Peyer's patch (tissue), 4 donors: ENCODE data around the gene PNLIP. TPM values are rescaled to one million over a fixed set of nuclear protein-coding genes. Genes with fewer than 3 reads are reported as not detected.

Experiments
- DNase-seq, 3 donors: peaks; one replicate each; pipeline ENCODE4 v3.0.0-alpha.2; 2017 to 2019
- H3K27ac ChIP-seq, 4 donors: fragments of 200-600 bp; sonication (generic); one replicate each; pipeline ENCODE4 v1.5.1; 2016 to 2019
- H3K27me3 ChIP-seq, 2 donors: fragments of 200-600 bp; sonication (generic); one replicate each; pipeline ENCODE4 v1.5.1; 2019
- H3K36me3 ChIP-seq, 3 donors: fragments of 200-600 bp; sonication (generic); one replicate each; pipeline ENCODE4 v1.5.1; 2016 to 2019
- H3K4me1 ChIP-seq, 4 donors: fragments of 200-600 bp; sonication (generic); one replicate each; pipeline ENCODE4 v1.5.1; 2016 to 2019
- H3K4me3 ChIP-seq, 4 donors: fragments of 200-600 bp; sonication (generic); 1 replicate in 3 of 4; 2 replicates in 1 of 4; pipeline ENCODE4 v1.5.1; 2016 to 2019; ENCODE audit warnings: mild to moderate bottlenecking in 1 of 4
- H3K9me3 ChIP-seq, 4 donors: fragments of 200-600 bp; sonication (generic); one replicate each; pipeline ENCODE4 v1.5.1; 2016 to 2019; ENCODE audit warnings: mild to moderate bottlenecking in 1 of 4
- POLR2A ChIP-seq, 2 donors: fragments of 450-650 bp; IDR thresholded peaks; one replicate each; pipeline ENCODE4 v1.5.1; 2017; ENCODE audit warnings: antibody characterized with exemption in 2 of 2, mild to moderate bottlenecking in 2 of 2, moderate library complexity in 2 of 2
- total RNA-seq, 4 donors: library from RNA; depleted of rRNA; stranded (reverse); fragments of >200 nt; gene quantifications; one replicate each; pipeline ENCODE4 v1.1.0, GENCODE V29; 2016
- TF ChIP-seq, protein P1 (sequence below), 6 experiments: fragments of 450-650 bp in 4 of 6; fragments of 200-600 bp in 2 of 6; sonication (generic) in 1 of 6; IDR thresholded peaks; one replicate each; pipeline ENCODE4 v1.5.1; 2017 to 2019; ENCODE audit warnings: antibody characterized with exemption in 6 of 6, mild to moderate bottlenecking in 3 of 6, moderate library complexity in 1 of 6

PNLIP gene
- total RNA-seq, 4 donors from 2014 or later, result not detected

DNA sequence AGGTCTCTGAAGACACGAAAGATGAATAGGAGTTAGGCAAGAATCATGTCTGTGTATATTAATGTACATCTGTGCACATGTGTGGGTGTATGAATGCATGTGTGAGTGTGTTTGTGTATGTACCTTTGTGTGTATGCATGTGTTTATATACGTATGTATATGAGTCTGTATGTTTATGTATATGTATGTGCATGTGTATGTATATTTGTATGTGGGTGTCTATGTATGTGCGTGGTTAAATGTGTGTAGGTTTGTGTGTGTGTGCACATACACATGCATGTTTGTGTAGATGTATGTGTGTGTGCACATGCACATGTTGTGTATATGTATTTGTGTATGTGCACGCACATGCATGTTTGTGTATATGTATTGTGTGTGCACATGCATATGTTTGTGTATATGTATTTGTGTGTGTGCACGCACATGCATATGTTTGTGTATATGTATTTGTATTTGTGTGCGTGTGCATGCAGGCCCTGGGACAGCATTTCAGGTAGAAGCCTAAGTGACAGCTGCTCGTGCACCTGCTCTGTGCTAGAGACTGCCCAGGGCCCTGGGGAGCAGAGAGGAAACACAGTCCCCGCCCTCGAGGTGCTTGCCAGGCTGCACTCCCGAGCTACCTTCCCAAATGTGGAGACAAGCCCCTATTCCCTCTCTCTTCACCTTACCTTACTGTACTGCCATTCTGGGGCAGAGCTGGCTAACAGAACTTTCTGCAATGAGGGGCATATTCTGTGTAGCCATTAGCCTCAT lies 57.1 kb downstream of the PNLIP start:
- Histone ChIP-seq H3K27ac (no peak overlapping the region), H3K27me3 (no peaks in the 10 kb centered on the region), H3K9me3 (no peaks in the 10 kb centered on the region), H3K4me3 (no peak overlapping the region), H3K36me3 (no peaks in the 10 kb centered on the region), H3K4me1 (no peaks in the 10 kb centered on the region)
- no peak for DNase-seq
- TF ChIP-seq POLR2A (IDR thresholded peaks at IDR 0.05), result no peak
- TF ChIP-seq, protein P1, sequence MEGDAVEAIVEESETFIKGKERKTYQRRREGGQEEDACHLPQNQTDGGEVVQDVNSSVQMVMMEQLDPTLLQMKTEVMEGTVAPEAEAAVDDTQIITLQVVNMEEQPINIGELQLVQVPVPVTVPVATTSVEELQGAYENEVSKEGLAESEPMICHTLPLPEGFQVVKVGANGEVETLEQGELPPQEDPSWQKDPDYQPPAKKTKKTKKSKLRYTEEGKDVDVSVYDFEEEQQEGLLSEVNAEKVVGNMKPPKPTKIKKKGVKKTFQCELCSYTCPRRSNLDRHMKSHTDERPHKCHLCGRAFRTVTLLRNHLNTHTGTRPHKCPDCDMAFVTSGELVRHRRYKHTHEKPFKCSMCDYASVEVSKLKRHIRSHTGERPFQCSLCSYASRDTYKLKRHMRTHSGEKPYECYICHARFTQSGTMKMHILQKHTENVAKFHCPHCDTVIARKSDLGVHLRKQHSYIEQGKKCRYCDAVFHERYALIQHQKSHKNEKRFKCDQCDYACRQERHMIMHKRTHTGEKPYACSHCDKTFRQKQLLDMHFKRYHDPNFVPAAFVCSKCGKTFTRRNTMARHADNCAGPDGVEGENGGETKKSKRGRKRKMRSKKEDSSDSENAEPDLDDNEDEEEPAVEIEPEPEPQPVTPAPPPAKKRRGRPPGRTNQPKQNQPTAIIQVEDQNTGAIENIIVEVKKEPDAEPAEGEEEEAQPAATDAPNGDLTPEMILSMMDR (IDR thresholded peaks at IDR 0.05), result no peak

DNA sequence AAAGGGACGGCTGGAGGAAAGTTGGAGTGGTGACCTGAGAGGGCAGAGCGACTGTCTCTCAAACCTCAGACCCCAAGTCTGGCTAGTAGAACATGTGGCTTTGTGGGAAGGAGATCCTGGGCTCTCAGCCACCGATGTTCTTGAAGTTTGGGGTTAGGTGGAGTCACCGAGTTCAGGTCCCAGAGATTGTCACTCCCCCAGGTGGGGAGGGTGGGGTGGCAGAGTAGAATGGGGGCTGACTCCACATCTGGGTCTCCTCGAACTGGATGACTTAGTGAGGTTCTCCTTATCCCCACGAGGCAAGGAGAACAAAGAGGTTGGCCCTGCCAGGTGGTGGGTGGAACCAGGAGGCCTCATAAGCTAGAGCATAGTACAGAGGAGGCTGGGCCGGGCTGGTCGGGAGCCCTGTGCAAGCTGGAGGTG lies 60.3 kb downstream of the PNLIP start:
- H3K36me3 ChIP-seq, result no peaks in the 10 kb centered on the region
- H3K4me1 ChIP-seq, result peaks cover 0 to 6% (median 3%) of the 10 kb centered on the region in 4 donors
- H3K27ac ChIP-seq, result no peak overlapping the region
- no peaks in the 10 kb centered on the region for H3K9me3 ChIP-seq
- H3K27me3 ChIP-seq, result no peaks in the 10 kb centered on the region
- TF ChIP-seq, protein P1 (IDR thresholded peaks at IDR 0.05), result no peak
- TF ChIP-seq POLR2A (IDR thresholded peaks at IDR 0.05), result no peak
- no peak for DNase-seq
- no peak overlapping the region for H3K4me3 ChIP-seq

DNA sequence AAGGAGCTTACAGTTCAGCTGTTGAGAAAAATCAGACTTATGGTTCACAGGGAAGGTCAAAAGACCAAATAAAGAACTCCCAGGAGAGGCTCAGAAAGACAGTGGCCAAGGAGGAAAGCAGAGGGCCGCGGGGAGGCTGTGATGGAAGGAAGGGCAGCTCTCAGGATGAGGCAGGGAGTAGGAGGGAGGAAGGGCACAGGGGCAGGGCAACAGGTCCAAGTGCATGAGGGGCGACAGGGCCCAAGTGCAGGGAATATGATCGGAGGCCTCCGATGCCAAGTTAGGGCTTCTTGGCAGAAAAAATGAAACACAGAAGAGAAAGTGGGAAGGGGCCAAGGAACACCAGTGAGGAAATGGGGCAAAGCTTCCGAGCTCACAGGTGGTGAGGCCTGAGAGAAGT lies 61.6 kb downstream of the PNLIP start:
- H3K4me3 ChIP-seq, result no peak overlapping the region

DNA sequence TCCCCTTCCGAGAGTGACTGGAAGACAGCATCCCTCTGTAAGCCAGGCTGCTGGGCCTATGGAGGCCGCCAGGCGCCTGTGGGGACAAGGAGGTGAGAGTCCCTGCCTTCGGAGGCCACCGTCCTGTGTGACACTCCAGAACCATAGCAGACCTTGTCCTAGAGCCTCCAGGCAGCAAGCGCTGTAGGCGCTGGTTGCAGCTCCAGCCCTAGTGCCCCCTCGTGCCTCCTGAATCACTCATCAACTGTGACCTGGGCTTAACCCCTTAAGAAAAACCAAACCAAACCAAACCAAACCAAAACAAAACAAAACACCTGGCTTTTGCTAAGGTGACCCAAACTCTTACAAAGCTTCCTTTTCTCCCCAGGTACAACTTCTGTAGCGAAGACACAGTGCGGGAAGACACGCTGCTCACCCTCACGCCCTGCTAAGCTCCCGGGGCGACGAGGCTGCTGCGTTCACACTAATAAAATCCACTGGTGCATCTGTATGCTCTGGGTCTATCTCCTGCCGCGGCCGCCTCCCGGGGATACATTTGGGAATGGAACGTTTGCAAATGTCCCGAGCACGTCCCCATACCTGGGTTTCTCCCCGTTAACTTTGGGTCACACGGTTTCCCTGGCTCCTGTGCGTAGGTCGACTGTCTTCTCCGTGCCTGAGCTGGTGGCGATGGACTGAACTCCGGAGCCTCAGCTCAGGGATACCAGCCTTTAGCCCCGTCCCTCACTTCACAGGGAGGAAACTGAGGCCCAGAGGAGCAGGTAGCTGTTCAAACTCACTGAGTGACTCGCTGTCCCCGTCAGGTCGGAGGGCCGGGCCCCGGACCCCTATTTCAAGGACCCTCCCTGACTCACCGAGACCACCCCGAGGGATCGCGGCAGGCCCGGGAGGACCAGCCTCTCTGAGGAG lies 63.2 kb downstream of the PNLIP start:
- peak overlapping the region in 3 of 4 donors; percentile 43 to 80 (median 60) for H3K27ac ChIP-seq
- peak in 1 of 3 donors; percentile 62 for DNase-seq

More for the DNA sequence above, 61.6 kb downstream of the PNLIP start:
- DNase-seq, result no peak
- H3K36me3 ChIP-seq, result no peaks in the 10 kb centered on the region
- H3K4me1 ChIP-seq, result peaks cover 0 to 7% (median 3%) of the 10 kb centered on the region in 4 donors
- no peaks in the 10 kb centered on the region for H3K27me3 ChIP-seq
- H3K27ac ChIP-seq, result no peak overlapping the region
- TF ChIP-seq, protein P1 (IDR thresholded peaks at IDR 0.05), result no peak
- TF ChIP-seq POLR2A (IDR thresholded peaks at IDR 0.05), result no peak
- H3K9me3 ChIP-seq, result no peaks in the 10 kb centered on the region

More for the DNA sequence above, 63.2 kb downstream of the PNLIP start:
- H3K36me3 ChIP-seq, result no peaks in the 10 kb centered on the region
- H3K4me1 ChIP-seq, result peaks cover 0 to 7% (median 3%) of the 10 kb centered on the region in 4 donors
- no peaks in the 10 kb centered on the region for H3K27me3 ChIP-seq
- peak overlapping the region in 3 of 4 donors; percentile 39 to 74 (median 55) for H3K4me3 ChIP-seq
- H3K9me3 ChIP-seq, result no peaks in the 10 kb centered on the region
- TF ChIP-seq POLR2A (IDR thresholded peaks at IDR 0.05), result no peak
- TF ChIP-seq, protein P1 (IDR thresholded peaks at IDR 0.05), result peak in 1 of 6 experiments; percentile 3
